H1 (cell line): ENCODE measurements around the gene R3HDM4. TPM values are rescaled to one million over a fixed set of nuclear protein-coding genes. Genes with fewer than 3 reads are reported as not detected.

Experiments used
- ASH2L ChIP-seq: fragments of 200-600, 300-600 bp; sonication (generic); IDR thresholded peaks from one replicate; pipeline ENCODE4 v1.7.1; 2017; ENCODE audit warnings: low read length
- CBX5 ChIP-seq: fragments of 300-800, 300-1000 bp; sonication (generic); IDR thresholded peaks from 2 replicates; pipeline ENCODE4 v1.7.1; 2016; ENCODE audit warnings: antibody characterized with exemption, low read length, low read depth
- CHD2 ChIP-seq: IDR thresholded peaks from 2 replicates; pipeline ENCODE4 v1.6.1; 2012; ENCODE audit warnings: low read length, improper control_type of control experiment
- CREB1 ChIP-seq: IDR thresholded peaks from 2 replicates; pipeline ENCODE4 v1.6.1; 2012; ENCODE audit warnings: inconsistent platforms
- CTCF ChIP-seq, 3 experiments: IDR thresholded peaks; 1 replicate in 2 of 3; 2 replicates in 1 of 3; pipeline versions ENCODE4 v1.5.1 to v1.6.1; 2011; ENCODE audit warnings: low read length in 3 of 3, mild to moderate bottlenecking in 3 of 3, inconsistent platforms in 2 of 3, low read depth in 1 of 3, moderate library complexity in 1 of 3; ENCODE audit not compliant: insufficient read depth in 1 of 3; ENCODE audit errors: control extremely low read depth in 1 of 3
- EP300 ChIP-seq, 2 experiments: IDR thresholded peaks; 1 replicate in 1 of 2; 2 replicates in 1 of 2; pipeline ENCODE4 v1.6.1; 2011 to 2012; ENCODE audit warnings: low read depth in 2 of 2, low read length in 2 of 2, mild to moderate bottlenecking in 2 of 2, borderline replicate concordance in 1 of 2, inconsistent platforms in 1 of 2, moderate library complexity in 1 of 2
- FOSL1 ChIP-seq: IDR thresholded peaks from 2 replicates; pipeline ENCODE4 v1.6.1; 2011; ENCODE audit warnings: mild to moderate bottlenecking, low read depth, low read length, moderate library complexity; ENCODE audit not compliant: insufficient read depth
- HDAC6 ChIP-seq: IDR thresholded peaks from one replicate; pipeline ENCODE4 v1.7.1; 2012; ENCODE audit warnings: low read depth, mild to moderate bottlenecking, inconsistent platforms, low read length, moderate library complexity
- MAFK ChIP-seq: IDR thresholded peaks from 2 replicates; pipeline ENCODE4 v1.6.1; 2012; ENCODE audit warnings: low read depth, mild to moderate bottlenecking, improper control_type of control experiment, low read length
- NANOG ChIP-seq: IDR thresholded peaks from 2 replicates; pipeline ENCODE4 v1.6.1; 2011; ENCODE audit warnings: low read length, low read depth, mild to moderate bottlenecking, inconsistent platforms; ENCODE audit not compliant: insufficient read depth, poor library complexity, severe bottlenecking
- PHF8 ChIP-seq: fragments of 200-600 bp; sonication (generic); conservative IDR thresholded peaks from 2 replicates; pipeline ENCODE4 v1.7.1; 2012; ENCODE audit warnings: low read depth, mild to moderate bottlenecking, inconsistent platforms, low read length, moderate library complexity
- RBBP5 ChIP-seq: IDR thresholded peaks from 2 replicates; pipeline ENCODE4 v1.7.1; 2012; ENCODE audit warnings: low read depth, mild to moderate bottlenecking, inconsistent platforms, low read length, moderate library complexity, borderline replicate concordance
- RNF2 ChIP-seq: fragments of 200-900, 300-1000 bp; sonication (generic); IDR thresholded peaks from 2 replicates; pipeline ENCODE4 v1.7.1; 2016; ENCODE audit warnings: borderline replicate concordance, low read depth, mild to moderate bottlenecking, antibody characterized with exemption, low read length; ENCODE audit not compliant: poor library complexity, severe bottlenecking; ENCODE audit errors: missing control alignments
- SIRT6 ChIP-seq: IDR thresholded peaks from one replicate; pipeline ENCODE4 v1.7.1; 2012; ENCODE audit warnings: low read length, inconsistent platforms
- SIX5 ChIP-seq: IDR thresholded peaks from 2 replicates; pipeline ENCODE4 v1.6.1; 2011; ENCODE audit warnings: mild to moderate bottlenecking, low read depth, low read length
- SP4 ChIP-seq: IDR thresholded peaks from 2 replicates; pipeline ENCODE4 v1.6.1; 2012; ENCODE audit warnings: low read length, inconsistent platforms
- TBP ChIP-seq: IDR thresholded peaks from 2 replicates; pipeline ENCODE4 v1.6.1; 2011; ENCODE audit warnings: low read depth, low read length, improper control_type of control experiment
- polyA plus RNA-seq, 7 experiments: library from polyadenylated mRNA; depleted of rRNA in 3 of 7; stranded (reverse) in 5 of 7; unstranded in 2 of 7; fragments of >200 nt in 5 of 7; fragments of 200-250 nt in 2 of 7; gene quantifications; 1 replicate in 5 of 7; 2 replicates in 1 of 7; 4 replicates in 1 of 7; pipeline versions ENCODE4 v1.2.1 to v1.2.3, GENCODE V29; 2011 to 2013; ENCODE audit warnings: missing spikeins in 2 of 7, mixed read lengths in 2 of 7
- total RNA-seq: library from RNA; stranded (reverse); fragmentation: NEBNext Ultra II Directional; extraction: Animal tissue kit (Norgen Biotek cat#: 25700); gene quantifications from 2 replicates; pipeline ENCODE4 v1.2.1, GENCODE V29; 2021
- TF ChIP-seq, protein P1 (sequence below): IDR thresholded peaks from 2 replicates; pipeline ENCODE4 v1.6.1; 2011; ENCODE audit warnings: low read depth, mild to moderate bottlenecking, low read length; ENCODE audit not compliant: insufficient read depth

The R3HDM4 gene
- total and polyA plus RNA-seq, 2 of the 8 experiments (the other 6 are each of a cell fraction or from before 2014, with no cell fraction given): 76.8 to 102 TPM

DNA sequence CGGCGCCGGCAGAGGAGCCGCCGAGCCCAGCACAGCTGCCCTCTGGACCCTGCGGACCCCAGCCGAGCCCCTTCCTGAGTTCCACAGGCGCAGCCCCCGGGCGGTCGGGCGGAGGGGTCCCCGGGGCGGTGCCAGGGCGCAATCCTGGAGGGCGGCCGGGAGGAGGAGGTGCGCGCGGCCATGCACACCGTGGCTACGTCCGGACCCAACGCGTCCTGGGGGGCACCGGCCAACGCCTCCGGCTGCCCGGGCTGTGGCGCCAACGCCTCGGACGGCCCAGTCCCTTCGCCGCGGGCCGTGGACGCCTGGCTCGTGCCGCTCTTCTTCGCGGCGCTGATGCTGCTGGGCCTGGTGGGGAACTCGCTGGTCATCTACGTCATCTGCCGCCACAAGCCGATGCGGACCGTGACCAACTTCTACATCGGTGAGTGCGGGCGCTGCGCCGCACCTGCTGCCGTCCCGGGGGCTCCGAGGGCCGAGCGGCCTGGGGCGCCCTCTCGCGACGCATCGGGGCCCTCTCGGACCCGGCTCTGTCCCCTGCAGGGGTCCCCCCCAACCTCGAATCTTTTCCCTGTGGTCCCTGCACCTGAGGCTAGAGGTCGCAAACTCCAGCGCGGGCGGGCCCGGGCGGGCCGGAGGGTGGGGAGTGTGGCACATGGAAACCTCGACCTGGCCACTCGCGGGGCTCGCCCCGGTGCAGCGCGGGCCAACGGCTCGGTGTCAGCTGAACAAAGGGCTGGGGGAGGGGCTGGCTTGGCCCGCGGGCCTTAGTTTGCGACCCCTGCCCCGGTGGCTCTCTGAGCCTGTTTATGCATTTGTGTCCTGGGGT, 4.5 kb upstream of the R3HDM4 start, which contains the start of gene KISS1R (continued):
- TF ChIP-seq EP300 (IDR thresholded peaks at IDR 0.05; ENCODE audit: borderline replicate concordance in 1 of 2, low read depth in 2 of 2, low read length in 2 of 2) (0 out of 3 replicates have a peak, but pooled peaks of 1 of the 2 experiments have one; percentile 28), RBBP5 (peak; percentile 52), CBX5 (no peak), TBP (no peak; the same call in 1 of the 2 replicates), SP4 (peak; percentile 79; the same call in 1 of the 2 replicates), ASH2L (peak; percentile 48), SIRT6 (no peak), CHD2 (no peak), RNF2 (no peak), FOSL1 (no peak), CTCF (IDR thresholded peaks at IDR 0.05; ENCODE audit: control extremely low read depth in 1 of 3, insufficient read depth in 1 of 3, low read depth in 1 of 3, low read length in 3 of 3) (peak; percentile 62 to 95 (median 79)), SIX5 (no peak), PHF8 (no peak), CREB1 (peak; percentile 83), MAFK (no peak), HDAC6 (no peak), NANOG (no peak)
- TF ChIP-seq, protein P1, sequence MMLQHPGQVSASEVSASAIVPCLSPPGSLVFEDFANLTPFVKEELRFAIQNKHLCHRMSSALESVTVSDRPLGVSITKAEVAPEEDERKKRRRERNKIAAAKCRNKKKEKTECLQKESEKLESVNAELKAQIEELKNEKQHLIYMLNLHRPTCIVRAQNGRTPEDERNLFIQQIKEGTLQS: no peak
